HepG2 (cell line): ENCODE data around the gene ERCC2. TPM values are rescaled to one million over a fixed set of nuclear protein-coding genes. Genes with fewer than 3 reads are reported as not detected.

Experiments used
- BRF2 ChIP-seq: sonication (generic); formaldehyde crosslinking; IDR thresholded peaks from 2 replicates; pipeline ENCODE4 v1.8.1; 2022; ENCODE audit warnings: mild to moderate bottlenecking, missing genetic modification reagents
- FOXC1 ChIP-seq: sonication (generic); formaldehyde crosslinking; IDR thresholded peaks from 2 replicates; pipeline ENCODE4 v1.8.0; 2022; ENCODE audit warnings: mild to moderate bottlenecking, missing genetic modification reagents, borderline replicate concordance
- GATAD2A ChIP-seq: IDR thresholded peaks from 2 replicates; pipeline ENCODE4 v1.6.1; 2016
- HNRNPH1 ChIP-seq: fragments of 200-400 bp; formaldehyde crosslinking; optimal IDR thresholded peaks from 2 replicates; pipeline ENCODE3; 2017; ENCODE audit warnings: mild to moderate bottlenecking, low read depth, low read length
- IKZF5 ChIP-seq: IDR thresholded peaks from 2 replicates; pipeline ENCODE4 v1.6.1; 2018; ENCODE audit warnings: missing genetic modification reagents, mild to moderate bottlenecking, missing compliant biosample characterization
- IRF2 ChIP-seq: IDR thresholded peaks from 2 replicates; pipeline ENCODE4 v1.6.1; 2018; ENCODE audit warnings: missing genetic modification reagents, missing compliant biosample characterization
- MIXL1 ChIP-seq: IDR thresholded peaks from 2 replicates; pipeline ENCODE4 v1.6.1; 2016
- NFRKB ChIP-seq: fragments of 450-650 bp; IDR thresholded peaks from 2 replicates; pipeline ENCODE4 v1.6.1; 2017
- PLRG1 ChIP-seq: fragments of 450-650 bp; conservative IDR thresholded peaks from 2 replicates; pipeline ENCODE4 v1.6.1; 2016
- SKIL ChIP-seq: sonication (generic); formaldehyde crosslinking; IDR thresholded peaks from 2 replicates; pipeline ENCODE4 v1.8.0; 2022; ENCODE audit warnings: missing genetic modification reagents, mild to moderate bottlenecking, moderate library complexity, borderline replicate concordance
- THRA ChIP-seq: sonication (generic); formaldehyde crosslinking; IDR thresholded peaks from 2 replicates; pipeline ENCODE4 v1.4.0; 2020; ENCODE audit warnings: missing genetic modification reagents, borderline replicate concordance
- TRAFD1 ChIP-seq: sonication (generic); formaldehyde crosslinking; IDR thresholded peaks from 2 replicates; pipeline ENCODE4 v1.5.1; 2020; ENCODE audit warnings: missing genetic modification reagents, mild to moderate bottlenecking, borderline replicate concordance
- ZBTB43 ChIP-seq: sonication (generic); formaldehyde crosslinking; conservative IDR thresholded peaks from 2 replicates; pipeline ENCODE4 v1.4.0; 2020; ENCODE audit warnings: missing genetic modification reagents
- ZEB1 ChIP-seq: IDR thresholded peaks from 2 replicates; pipeline ENCODE4 v1.6.1; 2012; ENCODE audit warnings: mild to moderate bottlenecking, low read depth, inconsistent platforms; ENCODE audit not compliant: insufficient replicate concordance
- ZFP1 ChIP-seq: IDR thresholded peaks from 2 replicates; pipeline ENCODE4 v1.6.1; 2016
- ZNF234 ChIP-seq: sonication (generic); formaldehyde crosslinking; conservative IDR thresholded peaks from 2 replicates; pipeline ENCODE4 v1.5.1; 2020; ENCODE audit warnings: mild to moderate bottlenecking, missing genetic modification reagents
- ZNF383 ChIP-seq: sonication (generic); formaldehyde crosslinking; IDR thresholded peaks from 2 replicates; pipeline ENCODE4 v1.4.0; 2020; ENCODE audit warnings: missing genetic modification reagents, mild to moderate bottlenecking, borderline replicate concordance
- ZNF572 ChIP-seq: sonication (generic); formaldehyde crosslinking; IDR thresholded peaks from 2 replicates; pipeline ENCODE4 v1.5.1; 2020; ENCODE audit warnings: mild to moderate bottlenecking, missing genetic modification reagents
- ZNF746 ChIP-seq: sonication (generic); formaldehyde crosslinking; IDR thresholded peaks from 2 replicates; pipeline ENCODE4 v1.8.0; 2022; ENCODE audit warnings: mild to moderate bottlenecking, missing genetic modification reagents
- ZNF747 ChIP-seq: sonication (generic); formaldehyde crosslinking; IDR thresholded peaks from 2 replicates; pipeline ENCODE4 v1.8.1; 2023; ENCODE audit warnings: missing genetic modification reagents, mild to moderate bottlenecking, borderline replicate concordance
- ZNF761 ChIP-seq: sonication (generic); formaldehyde crosslinking; conservative IDR thresholded peaks from 2 replicates; pipeline ENCODE4 v1.4.0; 2020; ENCODE audit warnings: mild to moderate bottlenecking, missing genetic modification reagents
- polyA plus RNA-seq, 8 experiments: library from polyadenylated mRNA; depleted of rRNA in 3 of 8; stranded (reverse) in 7 of 8; unstranded in 1 of 8; fragments of >200 nt; fragmentation: Illumina TruSeq in 4 of 8; extraction: Trizol in 4 of 8; gene quantifications; 2 replicates each; pipeline versions ENCODE4 v1.2.1 to v1.2.3, GENCODE V29; 2011 to 2016; ENCODE audit warnings: low read depth in 4 of 8, missing spikeins in 1 of 8, mixed read lengths in 1 of 8; ENCODE audit not compliant: insufficient read depth in 1 of 8
- total RNA-seq, 5 experiments: library from RNA; depleted of rRNA; stranded (reverse); fragments of >200 nt; fragmentation: Illumina TruSeq; extraction: Trizol; gene quantifications; 2 replicates each; pipeline ENCODE4 v1.2.3, GENCODE V29; 2016; ENCODE audit warnings: low read depth in 1 of 5

The ERCC2 gene
- total and polyA plus RNA-seq, 2 of the 13 experiments (the other 11 are each of a cell fraction or from before 2014, with no cell fraction given): 25.4 to 49.2 TPM

GRCh38 chr19:45406226-45407090 lies 36.1 kb upstream of the ERCC2 start, which contains the start of gene POLR1G (continued):
- no peak for TF ChIP-seq SKIL (CRISPR knock-in tag)
- no peak for TF ChIP-seq ZNF234 (CRISPR knock-in tag)
- TF ChIP-seq ZNF383 (CRISPR knock-in tag): no peak
- no peak for TF ChIP-seq ZFP1
- TF ChIP-seq ZNF761 (CRISPR knock-in tag): peak; percentile 83; the same call in 1 of the 2 replicates
- TF ChIP-seq HNRNPH1: no peak
- no peak for TF ChIP-seq NFRKB
- TF ChIP-seq THRA (CRISPR knock-in tag): no peak; the same call in 1 of the 2 replicates
- TF ChIP-seq ZNF572 (CRISPR knock-in tag): 0 out of 2 replicates have a peak, but pooled peaks have one; percentile 75
- no peak for TF ChIP-seq MIXL1 (CRISPR knock-in tag)
- 0 out of 2 replicates have a peak, but pooled peaks have one; percentile 41 for TF ChIP-seq BRF2
- no peak; the same call in 1 of the 2 replicates for TF ChIP-seq IRF2 (CRISPR knock-in tag)
- TF ChIP-seq TRAFD1 (CRISPR knock-in tag): no peak
- TF ChIP-seq FOXC1 (CRISPR knock-in tag): peak; percentile 31; the same call in 1 of the 2 replicates
- TF ChIP-seq IKZF5 (CRISPR knock-in tag): no peak
- TF ChIP-seq GATAD2A (CRISPR knock-in tag): peak; percentile 9; the same call in 1 of the 2 replicates
- peak; percentile 52 for TF ChIP-seq ZEB1
- TF ChIP-seq PLRG1: no peak
- TF ChIP-seq ZBTB43 (CRISPR knock-in tag): peak; percentile 54; the same call in 1 of the 2 replicates
- TF ChIP-seq ZNF747 (CRISPR knock-in tag): no peak
- TF ChIP-seq ZNF746: peak; percentile 32; the same call in 1 of the 2 replicates
